HuH-7 (cell line): Measurements from ENCODE around the gene GMIP.

Source experiments
- DNase-seq: peaks from one replicate; pipeline ENCODE4 v3.0.0; 2011; ENCODE audit warnings: low spot score

Gene GMIP

GRCh38 chr19:19635313-19635702 is 8.1 kb downstream of the GMIP start:
- DNase-seq, result no peak

GRCh38 chr19:19634516-19635312 is 8.7 kb downstream of the GMIP start:
- no peak for DNase-seq

DNA sequence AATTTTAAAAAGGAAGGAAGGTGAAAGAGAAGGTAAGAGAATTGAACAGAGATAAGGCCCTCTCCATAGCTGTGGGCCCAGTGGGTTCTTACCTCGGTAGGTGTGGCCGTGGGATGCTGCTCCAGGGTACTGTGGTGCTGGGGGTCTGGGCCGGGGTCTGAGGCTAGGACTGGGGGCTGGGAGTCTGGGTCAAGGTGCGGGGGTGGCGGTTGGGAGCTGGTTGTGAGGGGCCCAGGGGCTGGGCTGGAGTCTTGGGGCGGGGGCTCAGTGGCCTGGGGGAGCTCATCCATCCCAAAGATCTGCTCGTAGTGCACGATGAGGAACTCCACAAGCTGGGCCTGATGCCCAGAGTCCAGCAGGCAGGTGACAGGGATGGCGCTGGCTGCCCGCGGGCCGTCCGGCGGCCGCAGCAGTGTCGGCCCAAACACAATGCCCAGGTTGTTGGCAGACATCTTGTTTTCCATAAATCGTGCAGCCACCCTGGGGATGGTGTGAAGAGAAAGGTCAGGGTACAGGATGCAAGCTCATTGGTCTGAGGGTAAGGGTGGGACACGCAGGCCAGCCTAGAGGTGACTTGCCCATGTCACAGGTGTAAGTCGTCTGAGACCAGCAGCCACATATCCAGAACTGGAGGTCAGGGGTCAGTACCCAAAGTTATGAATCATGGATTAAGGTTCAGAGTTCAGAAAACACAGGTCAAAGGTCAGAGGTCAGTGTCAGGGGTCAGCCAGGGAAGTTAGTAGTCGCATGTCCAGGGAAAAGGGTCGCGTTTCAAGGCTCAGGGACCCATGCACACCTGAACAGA is 9.5 kb downstream of the GMIP start:
- no peak for DNase-seq

GRCh38 chr19:19632661-19633060 is 10.8 kb downstream of the GMIP start:
- no peak for DNase-seq

DNA sequence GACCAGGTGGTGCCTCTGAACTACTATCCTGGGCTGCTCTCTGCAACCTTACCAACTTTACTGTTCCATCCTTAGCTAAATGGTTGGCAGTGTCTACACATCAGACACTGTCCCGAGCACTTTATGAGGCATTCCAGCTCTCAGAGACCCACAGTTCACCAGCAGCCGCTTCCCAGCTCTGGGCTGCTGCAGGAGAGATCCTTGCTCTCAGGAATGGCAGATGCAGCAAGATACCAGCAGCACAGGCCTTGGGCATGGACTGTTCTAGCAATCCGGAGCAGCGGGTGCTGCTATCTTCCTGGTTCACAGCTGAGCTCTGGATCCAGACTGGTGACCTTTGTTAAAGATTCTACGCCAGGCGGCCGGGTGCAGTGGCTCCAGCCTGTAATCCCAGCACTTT is 12.1 kb downstream of the GMIP start:
- DNase-seq, result no peak

DNA sequence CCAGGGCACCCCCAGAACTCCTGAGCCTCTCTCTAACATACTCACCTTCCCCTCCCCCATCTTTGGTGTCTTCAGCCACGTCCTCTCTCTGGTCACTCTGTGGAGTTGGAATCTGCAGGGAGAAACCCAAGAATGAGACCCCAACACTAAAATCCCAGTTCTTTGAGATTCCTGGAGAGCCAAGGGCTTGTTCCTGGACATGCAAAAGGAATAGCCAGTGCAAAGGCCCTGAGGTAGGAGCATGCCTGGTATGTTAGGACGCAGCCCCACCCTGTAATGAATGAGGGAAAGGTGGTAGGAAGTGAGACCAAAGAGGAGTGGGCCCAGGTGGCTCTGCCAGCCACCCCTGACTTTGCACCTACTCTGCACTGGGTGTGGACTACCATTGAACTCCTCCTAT is 13.0 kb downstream of the GMIP start:
- no peak for DNase-seq

- DNase-seq, result no peak
Observed at GRCh38 chr19:19630062-19630414, 13.4 kb downstream of the GMIP start.

- no peak for DNase-seq
Observed at GRCh38 chr19:19628501-19629134, 14.8 kb downstream of the GMIP start.

DNA sequence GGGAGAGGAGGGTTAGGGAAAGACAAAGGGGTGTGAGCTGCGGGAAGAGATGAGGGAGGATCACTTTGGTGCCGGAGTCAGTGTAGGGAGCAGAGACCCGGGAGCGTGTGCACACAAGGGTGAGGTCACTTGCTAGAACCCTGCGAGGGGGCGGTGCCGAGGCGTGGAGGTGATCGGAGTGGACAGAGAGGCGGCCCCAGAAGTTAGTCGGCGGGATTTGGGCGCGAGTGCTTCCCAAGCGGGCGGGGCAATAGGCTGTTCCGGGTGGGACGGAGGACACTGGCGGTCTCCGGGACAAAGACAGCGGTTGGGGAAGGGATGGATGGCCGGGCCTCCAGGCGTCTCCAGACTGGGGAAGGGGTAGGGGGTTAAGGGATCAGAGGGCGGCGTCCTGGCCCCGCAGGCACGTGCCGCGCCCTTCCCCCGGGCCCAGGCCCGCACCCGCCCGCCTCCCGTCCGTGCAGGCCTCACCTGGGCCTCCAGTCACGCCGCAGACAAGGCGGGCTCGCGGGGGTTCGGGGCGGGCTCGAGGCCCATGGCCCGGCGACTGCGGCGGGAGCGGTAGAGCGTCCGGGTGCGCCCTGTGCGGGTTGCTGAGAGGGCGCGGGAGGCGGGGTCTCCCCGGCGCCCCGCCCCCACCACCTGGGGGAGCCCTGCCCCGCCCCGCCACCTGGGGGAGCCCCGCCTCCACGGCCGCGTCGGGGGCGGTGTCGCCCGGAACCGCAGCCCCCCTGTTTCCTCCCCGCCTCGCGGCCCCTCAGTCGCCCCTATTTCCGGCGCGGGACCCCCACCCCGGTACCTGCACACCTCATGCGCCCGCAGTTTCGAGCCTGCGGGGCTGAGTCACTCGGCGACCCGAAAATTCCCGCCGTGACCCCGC is 15.6 kb downstream of the GMIP start, which contains the start of gene LPAR2:
Gene LPAR2, minus strand, starts transcription at position 600 of the 880 bp plus-strand sequence. CDS start 945 bp downstream, outside the sequence.
- DNase-seq, result no peak

DNA sequence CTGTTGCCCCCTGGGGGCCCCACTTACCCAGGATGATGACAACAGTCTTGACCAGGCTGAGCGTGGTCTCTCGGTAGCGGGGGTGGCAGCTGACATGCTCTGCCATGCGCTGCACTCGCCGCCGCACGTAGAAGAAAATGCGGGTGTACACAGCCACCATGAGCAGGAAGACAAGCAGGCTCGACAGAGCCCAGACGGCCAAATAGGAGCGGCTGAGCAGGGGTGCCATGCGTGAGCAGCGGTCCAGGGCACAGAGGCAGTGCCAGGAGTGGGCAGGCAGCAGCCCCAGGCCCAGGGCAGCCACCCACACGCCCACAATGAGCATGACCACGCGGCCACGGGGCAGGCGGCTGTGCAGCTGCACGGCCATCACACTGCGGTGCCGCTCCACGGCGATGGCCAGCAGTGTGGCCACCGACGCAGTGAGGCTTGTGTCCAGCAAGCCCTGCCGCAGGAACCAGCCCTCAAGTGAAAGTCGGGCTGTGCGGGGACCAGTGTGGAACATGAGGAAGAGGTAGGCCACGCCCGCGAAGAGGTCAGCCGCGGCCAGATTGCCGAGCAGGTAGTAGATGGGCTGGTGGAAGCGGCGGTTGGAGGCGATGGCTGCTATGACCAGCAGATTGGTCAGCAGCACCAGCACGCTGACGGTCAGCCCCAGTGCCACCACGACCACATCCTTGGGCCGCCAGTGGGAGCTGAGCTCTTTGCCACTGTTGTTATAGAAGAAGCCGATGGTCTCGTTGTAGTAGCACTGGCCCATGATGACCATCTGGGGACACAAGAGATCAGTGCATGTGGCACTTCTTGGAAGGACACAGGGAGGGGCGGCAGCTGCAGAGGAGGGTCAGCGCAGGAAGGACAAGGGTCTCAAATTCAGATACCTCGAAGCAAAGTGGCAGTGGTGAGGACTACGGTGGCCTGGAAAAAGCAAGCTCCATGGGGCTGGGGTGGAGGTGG is 16.7 kb downstream of the GMIP start:
- DNase-seq, result no peak

DNA sequence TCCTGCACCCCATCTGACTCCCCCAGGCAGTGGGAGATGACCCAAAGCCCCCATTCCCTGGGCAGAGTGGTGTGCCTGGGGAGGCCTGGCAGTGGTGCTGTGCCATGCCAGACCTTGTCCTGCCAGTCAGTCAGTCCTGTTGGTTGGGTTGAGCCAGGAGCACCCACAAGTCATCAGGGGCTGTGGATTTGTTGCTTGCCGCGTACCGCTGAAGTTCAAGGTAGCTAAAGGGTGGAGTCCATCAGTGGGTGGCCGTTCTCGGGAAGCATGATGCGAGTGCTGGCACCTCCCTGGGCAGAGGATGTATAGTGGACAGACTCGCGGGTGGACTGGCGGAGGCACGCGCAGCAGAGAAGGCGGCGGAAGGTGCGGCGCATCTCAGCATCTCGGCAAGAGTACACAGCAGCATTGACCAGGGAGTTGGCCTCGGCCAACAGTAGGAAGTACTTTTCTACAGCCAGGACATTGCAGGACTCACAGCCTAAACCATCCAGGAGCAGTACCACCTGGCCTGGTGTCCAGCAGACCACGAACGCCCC is 19.4 kb downstream of the GMIP start:
- no peak for DNase-seq

DNA sequence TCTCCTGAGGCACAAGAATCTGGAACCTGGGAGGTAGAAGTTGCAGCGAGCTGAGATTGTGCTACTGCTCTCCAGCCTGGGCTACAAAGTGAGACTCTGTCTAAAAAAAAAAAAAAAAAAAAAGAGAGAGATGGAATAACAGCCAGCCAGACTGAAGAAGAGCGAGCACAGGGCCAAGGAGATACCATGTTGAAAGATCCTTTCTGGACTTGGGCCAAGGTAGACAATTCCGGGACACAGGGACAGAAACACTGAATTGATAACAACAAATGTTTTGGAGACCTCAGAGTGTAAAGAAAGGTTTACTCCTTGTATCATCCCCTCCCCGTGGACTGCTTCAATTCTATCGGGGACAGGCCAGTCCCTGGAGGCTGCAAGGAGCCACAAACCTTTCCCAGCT is 20.1 kb downstream of the GMIP start:
- no peak for DNase-seq

GRCh38 chr19:19619849-19620210 is 23.6 kb downstream of the GMIP start:
- DNase-seq, result no peak

DNA sequence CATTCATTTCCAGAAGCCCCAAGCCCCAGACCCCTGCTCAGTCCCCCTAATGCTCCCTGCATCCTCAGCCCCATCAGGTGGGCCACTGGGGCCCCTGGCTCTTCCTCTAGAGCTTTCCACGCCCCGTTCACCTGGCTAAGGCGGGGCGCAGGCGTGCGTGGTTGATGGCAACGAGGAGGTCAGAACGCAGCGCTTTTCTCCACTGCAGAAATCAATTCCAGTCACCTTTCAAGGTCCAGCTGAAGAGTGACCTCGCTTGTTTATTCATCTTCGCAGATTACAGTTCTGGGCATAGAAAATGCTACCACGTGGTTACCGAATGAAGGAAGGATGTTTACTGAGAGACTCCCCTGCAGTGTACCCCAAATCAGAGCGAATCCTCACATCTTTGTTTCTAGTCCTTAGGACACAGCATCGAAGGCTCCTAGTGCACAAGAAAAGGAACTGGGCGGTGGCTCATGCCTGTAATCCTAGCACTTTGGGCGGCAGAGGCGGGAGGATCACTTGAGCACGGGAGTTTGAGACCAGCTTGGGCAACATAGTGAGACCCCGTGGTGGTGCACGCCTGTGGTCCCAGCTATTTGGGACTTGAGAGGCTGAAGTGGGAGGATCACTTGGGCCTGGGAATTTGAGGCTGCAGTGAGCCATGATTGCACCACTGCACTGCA is 24.1 kb downstream of the GMIP start:
- no peak for DNase-seq

DNA sequence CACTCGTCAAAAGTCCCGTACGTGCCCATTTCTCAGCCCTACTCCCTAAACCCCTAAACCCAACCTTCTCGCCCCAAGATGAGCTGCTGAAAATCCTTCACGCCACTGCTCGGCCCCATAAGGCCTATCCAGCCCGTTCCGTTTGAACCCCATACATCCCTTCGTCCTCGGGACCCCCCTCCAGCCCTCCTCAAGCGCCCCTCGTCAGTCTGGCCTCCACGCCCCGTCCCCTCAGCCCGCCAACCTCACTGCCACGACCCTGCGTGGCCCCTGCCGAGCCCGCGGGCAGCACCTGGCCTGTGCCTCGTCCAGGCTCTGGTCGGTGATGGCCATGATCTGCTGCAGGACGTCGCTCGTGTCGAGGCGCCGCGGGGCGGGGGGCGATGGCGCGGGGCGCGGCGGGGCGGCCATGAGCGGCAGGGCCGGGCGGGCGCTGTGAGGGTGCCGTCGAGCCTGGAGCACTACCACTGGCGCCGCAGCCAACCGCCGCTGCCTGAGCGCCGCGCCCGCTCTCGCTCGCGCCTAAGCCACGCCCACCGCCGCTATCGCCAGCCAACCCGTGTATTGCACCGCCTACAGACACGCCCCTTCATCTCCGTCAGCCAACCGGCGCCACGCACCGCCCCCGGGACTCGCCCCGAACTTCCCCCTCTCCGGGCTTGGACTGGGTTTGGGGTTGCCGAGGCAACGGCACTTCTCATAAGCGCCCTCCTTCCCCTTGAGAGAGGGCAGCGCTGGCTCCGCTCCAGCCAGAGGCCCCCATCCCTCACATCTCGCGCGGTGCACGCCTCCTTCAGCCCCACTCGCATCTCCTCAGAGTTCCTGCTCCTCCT is 25.0 kb downstream of the GMIP start, which contains the start of gene PBX4:
Gene PBX4, minus strand, starts transcription at position 469 of the 833 bp plus-strand sequence. Its CDS starts 58 bp downstream, at position 411.
- DNase-seq, result no peak

GRCh38 chr19:19615086-19615485 is 28.4 kb downstream of the GMIP start:
- DNase-seq, result no peak

GRCh38 chr19:19613506-19613905 is 30.0 kb downstream of the GMIP start:
- DNase-seq, result no peak

DNA sequence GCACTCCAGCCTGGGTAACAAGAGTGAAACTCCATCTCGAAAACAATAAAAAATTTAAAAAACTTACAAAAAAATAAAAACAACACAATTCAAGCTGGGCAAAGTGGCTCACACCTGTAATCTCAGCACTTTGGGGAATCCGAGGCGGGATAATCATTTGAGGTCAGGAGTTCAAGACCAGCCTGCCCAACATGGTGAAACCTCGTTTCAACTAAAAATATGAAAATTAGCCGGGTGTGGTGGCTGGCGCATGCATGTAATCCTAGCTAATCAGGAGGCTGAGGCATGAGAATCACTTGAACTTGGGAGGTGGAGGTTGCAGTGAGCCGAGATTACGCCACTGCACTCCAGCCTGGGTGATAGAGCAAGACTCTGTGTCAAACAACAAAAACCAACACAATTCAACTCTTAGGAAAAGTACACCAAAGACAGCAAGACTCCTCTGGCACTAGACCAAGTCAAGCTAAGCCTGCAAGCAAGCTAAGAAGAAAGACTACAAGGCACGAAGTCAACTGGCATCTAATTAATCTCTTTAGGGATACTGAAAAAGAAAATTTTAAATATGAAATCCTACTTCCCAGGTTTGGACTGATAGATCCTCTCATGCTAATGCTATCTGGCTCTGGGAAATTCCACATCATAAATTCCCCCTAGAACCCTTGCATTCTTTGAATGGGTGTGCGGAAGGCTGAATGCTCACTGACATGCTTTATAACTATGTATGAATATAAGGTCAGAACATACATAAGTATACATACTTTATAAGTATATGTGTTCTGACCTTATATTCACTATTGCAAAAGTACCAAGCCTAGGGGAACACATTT is 32.9 kb downstream of the GMIP start:
- no peak for DNase-seq
